AG04449 (cell line): ENCODE measurements around the gene LMNTD2.

Experiments used
- CTCF ChIA-PET: fragments of 350-600 bp; formaldehyde crosslinking; extraction: SDS; loops from one replicate; lab custom pipeline; 2021; ENCODE audit warnings: antibody characterized with exemption; lab: Yijun Ruan, JAX
- POLR2A ChIA-PET: fragments of 400-600, 350-600 bp; formaldehyde crosslinking; extraction: SDS; loops from one replicate; lab custom pipeline; 2020; ENCODE audit warnings: antibody characterized with exemption, inconsistent platforms; lab: Yijun Ruan, JAX
- DNase-seq: peaks from one replicate; pipeline ENCODE4 v3.0.0-alpha.2; 2010; ENCODE audit warnings: low read depth, low spot score
- H3K4me3 ChIP-seq: 2 replicates; pipeline ENCODE4 v1.5.1; 2011; ENCODE audit warnings: low read depth, mild to moderate bottlenecking, control low read depth, low read length
- TF ChIP-seq, protein P1 (sequence below): IDR thresholded peaks from one replicate; pipeline ENCODE4 v1.5.1; 2011; ENCODE audit warnings: mild to moderate bottlenecking, moderate library complexity, low read length, control low read depth, inconsistent platforms; ENCODE audit not compliant: insufficient read depth; ENCODE audit errors: missing control alignments

The LMNTD2 gene

DNA sequence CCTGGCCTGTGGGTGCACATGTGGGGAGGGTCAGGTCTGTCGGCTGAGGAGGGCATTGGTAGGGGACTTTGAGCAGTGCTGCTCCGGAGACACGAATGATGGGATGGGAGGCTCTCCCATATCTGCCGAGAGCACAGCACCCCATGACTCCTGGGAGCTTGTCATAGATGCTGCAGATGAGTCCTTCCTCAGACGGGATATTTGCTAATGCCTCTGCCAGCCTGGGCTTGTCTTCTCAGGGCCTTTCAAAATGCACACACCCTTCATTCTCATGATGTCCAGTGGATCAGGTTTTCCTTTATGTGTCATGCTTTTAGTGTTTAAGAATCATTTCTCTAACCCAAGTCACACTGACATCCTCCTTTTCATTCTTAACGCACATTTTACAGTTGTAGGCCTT, 45.4 kb downstream of the LMNTD2 start:
- ChIA-PET CTCF (interaction anchor here (1.8 kb wide), 1 partner anchor 66 kb away, joined by 5 read pairs; no protein-coding TSS in a partner anchor), POLR2A (no interaction called here)
- no peak for DNase-seq
- TF ChIP-seq, protein P1, sequence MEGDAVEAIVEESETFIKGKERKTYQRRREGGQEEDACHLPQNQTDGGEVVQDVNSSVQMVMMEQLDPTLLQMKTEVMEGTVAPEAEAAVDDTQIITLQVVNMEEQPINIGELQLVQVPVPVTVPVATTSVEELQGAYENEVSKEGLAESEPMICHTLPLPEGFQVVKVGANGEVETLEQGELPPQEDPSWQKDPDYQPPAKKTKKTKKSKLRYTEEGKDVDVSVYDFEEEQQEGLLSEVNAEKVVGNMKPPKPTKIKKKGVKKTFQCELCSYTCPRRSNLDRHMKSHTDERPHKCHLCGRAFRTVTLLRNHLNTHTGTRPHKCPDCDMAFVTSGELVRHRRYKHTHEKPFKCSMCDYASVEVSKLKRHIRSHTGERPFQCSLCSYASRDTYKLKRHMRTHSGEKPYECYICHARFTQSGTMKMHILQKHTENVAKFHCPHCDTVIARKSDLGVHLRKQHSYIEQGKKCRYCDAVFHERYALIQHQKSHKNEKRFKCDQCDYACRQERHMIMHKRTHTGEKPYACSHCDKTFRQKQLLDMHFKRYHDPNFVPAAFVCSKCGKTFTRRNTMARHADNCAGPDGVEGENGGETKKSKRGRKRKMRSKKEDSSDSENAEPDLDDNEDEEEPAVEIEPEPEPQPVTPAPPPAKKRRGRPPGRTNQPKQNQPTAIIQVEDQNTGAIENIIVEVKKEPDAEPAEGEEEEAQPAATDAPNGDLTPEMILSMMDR, result no peak
- H3K4me3 ChIP-seq, result no peak overlapping the region

DNA sequence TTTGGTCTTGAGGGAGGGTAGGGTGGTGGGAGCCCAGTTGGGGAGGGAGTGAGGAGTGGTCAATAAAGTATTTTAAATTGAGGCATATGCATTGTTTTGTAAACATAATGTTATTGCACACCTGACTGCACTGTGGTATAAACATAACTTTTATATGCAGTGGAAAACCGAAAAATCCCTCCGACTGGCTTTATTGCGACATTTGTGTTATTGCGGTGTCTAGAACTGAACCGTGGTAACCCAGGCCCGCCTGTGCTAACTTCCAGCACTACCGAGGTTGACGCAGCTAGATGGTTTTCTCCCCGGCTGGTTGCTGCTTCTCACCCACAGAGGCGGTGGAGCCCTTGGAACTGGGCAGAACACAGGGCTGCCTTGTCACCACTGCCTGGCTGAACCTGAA, 45.9 kb downstream of the LMNTD2 start:
- DNase-seq, result no peak
- POLR2A ChIA-PET, result no interaction called here
- CTCF ChIA-PET, result no interaction called here

DNA sequence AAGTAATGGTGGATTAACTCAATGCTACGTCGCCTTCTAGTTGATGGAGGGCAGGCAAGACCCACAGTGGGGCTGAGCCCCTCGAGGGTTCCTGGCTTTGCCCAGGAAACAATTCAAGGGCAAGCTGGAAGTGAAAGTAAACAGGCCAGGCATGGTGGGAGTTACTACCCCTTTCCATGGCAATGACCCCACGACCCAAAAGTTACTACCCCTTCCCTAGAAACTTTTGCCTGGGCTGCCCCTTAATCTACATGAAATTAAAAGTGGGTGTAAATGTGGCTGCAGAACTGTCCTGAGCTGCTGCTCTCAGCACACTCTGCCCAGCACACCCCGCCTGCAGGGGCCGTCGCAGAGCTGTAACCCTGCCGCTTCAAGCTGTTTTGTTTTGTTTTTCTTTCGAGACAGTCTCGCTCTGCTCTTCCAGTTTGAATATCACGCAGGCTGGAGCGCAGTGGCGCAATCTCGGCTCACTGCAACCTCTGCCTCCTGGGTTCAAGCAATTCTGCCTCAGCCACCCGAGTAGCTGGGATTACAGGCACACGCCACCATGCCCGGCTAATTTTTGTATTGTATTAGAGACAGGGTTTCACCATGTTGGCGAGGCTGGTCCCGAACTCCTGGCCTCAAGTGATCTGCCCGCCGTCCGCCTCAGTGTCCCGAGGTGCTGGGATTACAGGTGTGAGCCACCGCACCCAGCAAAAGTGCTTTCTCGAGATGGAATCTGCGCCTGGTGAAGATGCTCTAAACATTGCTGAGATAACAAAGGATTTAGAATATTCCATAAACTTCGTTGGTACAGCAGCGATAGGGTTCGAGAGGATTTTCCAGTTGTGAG, 47.6 kb downstream of the LMNTD2 start:
- ChIA-PET CTCF (no interaction called here), POLR2A (no interaction called here)
- TF ChIP-seq, protein P1, result no peak
- H3K4me3 ChIP-seq, result no peak overlapping the region
- no peak for DNase-seq

More for the DNA sequence above, 45.9 kb downstream of the LMNTD2 start:
- no peak overlapping the region for H3K4me3 ChIP-seq
- TF ChIP-seq, protein P1, result no peak

DNA sequence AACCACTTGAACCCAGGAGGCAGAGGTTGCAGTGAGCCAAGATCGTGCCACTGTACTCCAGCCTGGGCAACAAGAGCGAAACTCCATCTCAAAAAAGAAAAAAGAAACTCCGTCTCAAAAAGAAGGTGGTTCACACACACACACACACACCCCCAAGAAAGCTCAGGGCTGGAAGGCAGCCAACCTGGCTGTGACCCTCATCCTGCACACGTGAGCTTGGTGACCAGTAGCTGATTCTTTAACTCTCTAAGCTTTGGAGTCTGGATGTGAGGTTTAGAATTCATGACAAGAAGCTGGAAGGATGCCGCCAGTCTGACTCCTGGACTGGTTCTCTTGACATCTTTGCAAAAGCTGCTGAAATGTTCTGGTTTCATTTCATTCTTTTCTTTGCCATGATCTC, 51.6 kb downstream of the LMNTD2 start:
- no peak for DNase-seq
- ChIA-PET CTCF (interaction anchor here (1.4 to 4.4 kb wide), 3 partner anchors 10 to 61 kb away, joined by 3 to 57 read pairs (median 11); no protein-coding TSS in a partner anchor), POLR2A (no interaction called here)
- TF ChIP-seq, protein P1, result no peak
- no peak overlapping the region for H3K4me3 ChIP-seq

DNA sequence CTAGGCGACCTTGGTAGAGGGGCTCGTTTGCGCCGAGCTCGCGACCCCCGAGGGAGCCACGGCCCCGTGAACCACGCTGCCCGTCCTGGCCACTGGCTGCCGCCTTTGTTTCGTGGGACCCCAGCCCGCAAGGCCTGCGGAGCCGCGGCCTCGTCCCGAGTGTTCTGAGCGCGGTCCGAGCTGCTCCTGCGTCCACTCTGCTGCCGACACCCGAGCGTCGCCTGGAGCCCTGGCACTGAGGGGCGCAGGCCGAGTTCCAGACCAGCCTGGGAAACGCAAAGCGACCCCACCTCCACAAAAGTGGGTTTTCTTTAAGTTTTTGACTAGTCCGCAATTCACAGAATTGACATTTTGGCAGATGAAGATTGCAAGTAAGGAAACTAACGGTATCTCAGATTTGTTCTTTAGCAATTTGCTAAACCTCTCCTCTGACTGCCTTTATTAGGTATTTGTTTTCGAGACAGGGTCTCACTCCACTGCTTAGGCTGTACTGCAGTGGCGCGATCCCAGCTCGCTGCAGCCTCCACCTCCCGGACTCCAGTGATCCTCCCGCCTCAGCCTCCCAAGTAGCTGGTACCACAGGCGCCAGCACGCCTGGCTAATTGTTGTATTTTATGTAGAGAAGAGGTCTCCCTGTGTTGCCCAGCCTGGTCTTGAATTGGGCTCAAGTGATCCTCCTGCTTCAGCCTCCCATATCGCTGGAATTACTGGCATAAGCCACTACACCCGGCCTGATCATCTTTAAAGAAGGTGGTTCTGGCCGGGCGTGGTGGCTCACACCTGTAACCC, 52.6 kb downstream of the LMNTD2 start:
- H3K4me3 ChIP-seq, result peak overlapping the region; percentile 97
- ChIA-PET POLR2A (no interaction called here), CTCF (interaction anchor here (3.5 to 4.4 kb wide), 2 partner anchors 11 to 60 kb away, joined by 11 to 57 read pairs; no protein-coding TSS in a partner anchor)
- DNase-seq, result no peak
- TF ChIP-seq, protein P1, result no peak
